ENCODE data around the gene NUP214. TPM values are rescaled to one million over a fixed set of nuclear protein-coding genes. Genes with fewer than 3 reads are reported as not detected.

Gene NUP214
- total and polyA plus RNA-seq, 12 donors = 22.6 to 76.6 (median 36.8) TPM

- TF ChIP-seq POLR2A (IDR thresholded peaks at IDR 0.05) (no peak), CTCF (IDR thresholded peaks at IDR 0.05) (no peak)
- 81 to 91% (median 87%) methylated on average over 17 to 22 of the region's 22 CpGs for WGBS, 4 donors
- Histone ChIP-seq H3K4me1 (replicated peaks in 1 of 2) (no peaks in the 10 kb centered on the region), H3K27ac (peak overlapping the region in 1 of 5 donors; percentile 65), H3K36me3 (replicated peaks in 1 of 2) (no peaks in the 10 kb centered on the region), H3K27me3 (no peaks in the 10 kb centered on the region), H3K4me3 (no peak overlapping the region), H3K9me3 (replicated peaks in 1 of 3) (no peaks in the 10 kb centered on the region)
- intact Hi-C loops (cut with DNase I) = no loop called here
- DNase-seq = peak in 3 of 7 donors; percentile 20 to 61 (median 53)
These were observed 8.9 kb upstream of the NUP214 start for GRCh38 chr9:131116281-131117120.

GRCh38 chr9:131117121-131117761 lies 8.1 kb upstream of the NUP214 start:
- no peaks in the 10 kb centered on the region for H3K27me3 ChIP-seq
- DNase-seq = peak in 1 of 7 donors; percentile 41
- intact Hi-C loops (cut with DNase I) = no loop called here
- no peaks in the 10 kb centered on the region for H3K4me1 ChIP-seq (replicated peaks in 1 of 2)
- H3K9me3 ChIP-seq (replicated peaks in 1 of 3) = no peaks in the 10 kb centered on the region
- H3K36me3 ChIP-seq (replicated peaks in 1 of 2) = no peaks in the 10 kb centered on the region
- no peak for TF ChIP-seq CTCF (IDR thresholded peaks at IDR 0.05)
- no peak for TF ChIP-seq POLR2A (IDR thresholded peaks at IDR 0.05)
- no peak overlapping the region for H3K4me3 ChIP-seq
- WGBS, 4 donors = 56 to 68% (median 57%) methylated on average over 13 of the region's 13 CpGs
- H3K27ac ChIP-seq = peak overlapping the region in 2 of 5 donors; percentile 5 to 65

- DNase-seq = no peak
- TF ChIP-seq POLR2A (IDR thresholded peaks at IDR 0.05) (no peak), CTCF (IDR thresholded peaks at IDR 0.05) (no peak)
- Histone ChIP-seq H3K27me3 (no peaks in the 10 kb centered on the region), H3K4me1 (replicated peaks in 1 of 2) (no peaks in the 10 kb centered on the region), H3K36me3 (replicated peaks in 1 of 2) (no peaks in the 10 kb centered on the region), H3K4me3 (no peak overlapping the region), H3K27ac (peak overlapping the region in 2 of 5 donors; percentile 5 to 65), H3K9me3 (replicated peaks in 1 of 3) (no peaks in the 10 kb centered on the region)
- 75 to 87% (median 77%) methylated on average over 4 of the region's 4 CpGs for WGBS, 4 donors
- intact Hi-C loops (cut with DNase I) = no loop called here
These were observed 7.6 kb upstream of the NUP214 start for GRCh38 chr9:131117762-131118145.

- intact Hi-C loops (cut with DNase I) = no loop called here
- Histone ChIP-seq H3K36me3 (replicated peaks in 1 of 2) (no peaks in the 10 kb centered on the region), H3K27me3 (no peaks in the 10 kb centered on the region), H3K9me3 (replicated peaks in 1 of 3) (no peaks in the 10 kb centered on the region), H3K27ac (no peak overlapping the region), H3K4me3 (no peak overlapping the region), H3K4me1 (replicated peaks in 1 of 2) (peaks cover 0 to 2% of the 10 kb centered on the region in 2 donors)
- no peak for DNase-seq
- TF ChIP-seq POLR2A (IDR thresholded peaks at IDR 0.05) (no peak), CTCF (IDR thresholded peaks at IDR 0.05) (no peak)
- WGBS, 4 donors = 81 to 88% (median 86%) methylated on average over 4 to 8 of the region's 8 CpGs
These were observed 5.8 kb upstream of the NUP214 start for GRCh38 chr9:131119600-131119999.

All from adrenal gland (tissue), 12 donors.